Astrocyte (in vitro differentiated cells and primary cell): ENCODE data around the gene THBS1.

Experiments used
- CTCF ChIP-seq: IDR thresholded peaks from 2 replicates; pipeline ENCODE4 v1.5.1; 2011; ENCODE audit warnings: low read depth, mild to moderate bottlenecking, inconsistent platforms, low read length, moderate library complexity; ENCODE audit not compliant: insufficient read depth
- EZH2 ChIP-seq: IDR thresholded peaks from 2 replicates; pipeline ENCODE4 v1.6.1; 2012; ENCODE audit warnings: mild to moderate bottlenecking, low read length, inconsistent platforms; ENCODE audit not compliant: insufficient read depth

GRCh38 chr15:39605146-39605545 lies 24.3 kb downstream of the THBS1 start:
- TF ChIP-seq EZH2 (no peak), CTCF (no peak)
